ENCODE results near the gene APBA1. TPM values are rescaled to one million over a fixed set of nuclear protein-coding genes. Genes with fewer than 3 reads are reported as not detected.

Gene APBA1
- total RNA-seq: 10 to 100 TPM in 1 of 4 donors, 1 to 10 TPM in 3; 3.6 to 11.7 (median 8.0) TPM

DNA sequence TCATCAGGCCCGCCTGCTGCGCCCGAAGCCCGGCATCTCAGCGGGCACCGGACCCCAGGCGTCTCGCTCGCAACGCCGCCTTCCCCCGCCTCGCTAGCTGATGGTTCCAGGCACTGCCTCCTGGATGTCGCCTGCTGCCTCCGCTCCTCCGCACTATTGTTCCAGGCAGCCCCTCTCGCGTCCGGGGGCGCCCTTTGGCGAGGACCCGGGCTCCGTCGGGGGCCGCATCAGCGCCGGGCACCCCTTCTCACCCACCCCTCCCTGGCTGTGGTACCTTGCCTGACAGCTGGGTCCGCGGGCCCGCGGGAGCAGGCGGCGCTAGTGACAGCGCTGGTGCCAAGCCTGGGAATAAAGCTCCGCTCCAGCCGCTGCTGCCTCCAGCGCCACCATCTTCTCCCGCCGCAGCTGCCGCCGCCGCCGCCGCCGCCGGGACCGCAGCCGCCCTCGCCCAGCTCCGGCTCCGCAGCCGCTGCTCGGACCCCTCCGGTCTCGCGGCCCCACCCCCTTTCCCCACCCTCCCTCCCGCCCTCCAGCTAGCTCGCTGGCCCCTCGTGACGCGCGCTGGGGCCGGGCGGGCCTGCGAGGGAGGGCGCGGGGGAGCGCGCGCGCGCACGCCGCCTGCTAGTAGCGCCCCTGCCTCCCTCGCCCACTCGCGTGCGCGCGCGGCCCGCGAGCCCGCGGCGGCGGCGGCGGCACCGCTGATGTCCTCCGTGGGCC is at the start of gene APBA1:
TSS of gene APBA1 (minus strand) at position 493 of the 717 bp plus-strand sequence.
- Histone ChIP-seq H3K4me1 (no peaks in the 10 kb centered on the region), H3K27me3 (no peaks in the 10 kb centered on the region), H3K4me3 (peak within 1 kb of the TSS; percentile 59 to 86), H3K36me3 (no peaks in the 10 kb centered on the region), H3K27ac (peak within 1 kb of the TSS; percentile 86 to 90), H3K9me3 (no peaks in the 10 kb centered on the region)
- peak; percentile 62 to 76 for DNase-seq
- TF ChIP-seq, protein P1, sequence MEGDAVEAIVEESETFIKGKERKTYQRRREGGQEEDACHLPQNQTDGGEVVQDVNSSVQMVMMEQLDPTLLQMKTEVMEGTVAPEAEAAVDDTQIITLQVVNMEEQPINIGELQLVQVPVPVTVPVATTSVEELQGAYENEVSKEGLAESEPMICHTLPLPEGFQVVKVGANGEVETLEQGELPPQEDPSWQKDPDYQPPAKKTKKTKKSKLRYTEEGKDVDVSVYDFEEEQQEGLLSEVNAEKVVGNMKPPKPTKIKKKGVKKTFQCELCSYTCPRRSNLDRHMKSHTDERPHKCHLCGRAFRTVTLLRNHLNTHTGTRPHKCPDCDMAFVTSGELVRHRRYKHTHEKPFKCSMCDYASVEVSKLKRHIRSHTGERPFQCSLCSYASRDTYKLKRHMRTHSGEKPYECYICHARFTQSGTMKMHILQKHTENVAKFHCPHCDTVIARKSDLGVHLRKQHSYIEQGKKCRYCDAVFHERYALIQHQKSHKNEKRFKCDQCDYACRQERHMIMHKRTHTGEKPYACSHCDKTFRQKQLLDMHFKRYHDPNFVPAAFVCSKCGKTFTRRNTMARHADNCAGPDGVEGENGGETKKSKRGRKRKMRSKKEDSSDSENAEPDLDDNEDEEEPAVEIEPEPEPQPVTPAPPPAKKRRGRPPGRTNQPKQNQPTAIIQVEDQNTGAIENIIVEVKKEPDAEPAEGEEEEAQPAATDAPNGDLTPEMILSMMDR (IDR thresholded peaks at IDR 0.05): no peak
- TF ChIP-seq POLR2A (IDR thresholded peaks at IDR 0.05): peak in 1 of 2 donors; percentile 41
- intact Hi-C loops (cut with DNase I; ENCODE audit: low total_unique reads): no loop called here

DNA sequence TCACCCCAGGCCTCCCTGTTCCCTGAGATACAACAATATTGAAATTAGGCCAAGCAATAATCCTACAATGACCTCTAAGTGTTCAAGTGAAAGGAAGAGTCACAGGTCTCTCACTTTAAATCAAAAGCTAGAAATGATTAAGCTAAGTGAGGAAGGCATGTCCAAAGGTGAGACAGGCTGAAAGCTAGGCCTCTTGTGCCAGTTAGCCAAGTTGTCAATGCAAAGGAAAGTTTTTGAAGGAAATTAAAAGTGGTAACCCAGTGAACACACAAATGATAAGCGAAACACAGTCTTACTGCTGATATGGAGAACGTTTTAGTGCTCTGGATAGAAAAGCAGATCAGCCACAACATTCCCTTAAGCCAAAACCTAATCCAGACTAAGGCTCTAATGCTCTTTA is 47.8 kb upstream of the APBA1 start:
- TF ChIP-seq, protein P1 (IDR thresholded peaks at IDR 0.05): no peak
- no peak for TF ChIP-seq POLR2A (IDR thresholded peaks at IDR 0.05)
- Histone ChIP-seq H3K36me3 (no peaks in the 10 kb centered on the region), H3K4me1 (no peaks in the 10 kb centered on the region), H3K27ac (no peak overlapping the region), H3K9me3 (no peaks in the 10 kb centered on the region), H3K4me3 (no peak overlapping the region), H3K27me3 (no peaks in the 10 kb centered on the region)
- no peak for DNase-seq
- intact Hi-C loops (cut with DNase I; ENCODE audit: low total_unique reads): no loop called here

DNA sequence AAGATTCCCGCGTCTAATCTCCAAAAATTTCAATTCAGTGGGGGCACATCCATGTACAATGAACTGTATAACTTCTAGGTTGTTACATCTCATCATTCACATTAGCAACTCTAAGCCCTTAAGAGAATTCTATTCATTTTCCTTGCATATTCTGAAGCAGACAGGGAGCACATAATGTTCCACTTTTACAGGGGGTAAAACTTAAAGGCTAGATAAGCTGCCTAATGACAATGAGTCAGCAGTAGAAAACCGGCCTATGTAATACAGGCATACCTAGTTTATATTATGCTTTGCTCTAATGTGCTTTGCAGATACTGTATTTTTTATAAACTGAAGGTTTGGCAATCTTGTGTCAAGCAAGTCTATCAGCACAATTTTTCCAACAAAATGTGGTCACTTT is 47.2 kb upstream of the APBA1 start:
- Histone ChIP-seq H3K27me3 (no peaks in the 10 kb centered on the region), H3K27ac (no peak overlapping the region), H3K9me3 (no peaks in the 10 kb centered on the region), H3K4me1 (no peaks in the 10 kb centered on the region), H3K4me3 (no peak overlapping the region), H3K36me3 (no peaks in the 10 kb centered on the region)
- TF ChIP-seq POLR2A (IDR thresholded peaks at IDR 0.05): no peak
- TF ChIP-seq, protein P1 (IDR thresholded peaks at IDR 0.05): no peak
- no peak for DNase-seq
- intact Hi-C loops (cut with DNase I; ENCODE audit: low total_unique reads): no loop called here

DNA sequence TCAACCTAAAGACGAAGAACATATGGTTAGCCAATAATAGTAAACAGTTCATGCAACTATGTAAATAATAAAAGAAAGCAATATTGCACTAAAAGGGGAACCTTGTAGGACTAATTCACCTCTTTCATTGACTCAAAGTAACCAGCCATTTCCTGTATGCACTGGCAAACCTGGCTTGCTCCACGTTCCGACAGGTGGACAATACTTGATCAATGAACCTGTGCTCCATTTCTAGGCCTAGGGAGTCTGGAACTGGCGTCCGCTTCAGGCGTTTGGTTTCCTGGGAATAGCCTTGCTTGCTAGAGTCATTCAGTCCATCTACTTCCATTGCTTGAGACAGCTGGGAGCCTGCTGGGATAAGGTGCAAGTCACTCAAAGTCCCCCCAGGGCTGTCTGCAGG is 46.0 kb upstream of the APBA1 start:
- no peak overlapping the region for H3K4me3 ChIP-seq
- no peaks in the 10 kb centered on the region for H3K4me1 ChIP-seq
- H3K9me3 ChIP-seq: no peaks in the 10 kb centered on the region
- TF ChIP-seq, protein P1 (IDR thresholded peaks at IDR 0.05): no peak
- no peak for TF ChIP-seq POLR2A (IDR thresholded peaks at IDR 0.05)
- DNase-seq: no peak
- no peaks in the 10 kb centered on the region for H3K36me3 ChIP-seq
- H3K27ac ChIP-seq: no peak overlapping the region
- H3K27me3 ChIP-seq: no peaks in the 10 kb centered on the region
- intact Hi-C loops (cut with DNase I; ENCODE audit: low total_unique reads): no loop called here

DNA sequence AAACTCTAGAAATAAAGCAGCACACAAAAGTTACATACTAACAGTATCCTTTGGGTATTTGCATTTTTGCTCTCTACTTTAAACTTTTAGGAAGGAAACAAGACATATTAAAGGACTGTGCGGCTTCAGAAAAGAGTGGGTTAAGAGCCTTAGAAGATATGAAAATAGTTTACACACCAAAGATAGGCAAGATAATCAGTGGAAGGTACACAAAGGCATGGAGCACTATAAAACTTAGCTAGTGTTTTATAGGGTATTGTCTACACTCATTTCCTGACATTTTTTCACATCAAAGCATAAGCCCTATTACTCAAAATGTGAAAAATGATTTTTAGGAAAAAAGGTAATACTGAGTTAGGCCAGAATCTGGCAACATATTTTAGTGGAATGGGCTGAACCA is 43.7 kb upstream of the APBA1 start:
- Histone ChIP-seq H3K27ac (no peak overlapping the region), H3K36me3 (no peaks in the 10 kb centered on the region), H3K9me3 (no peaks in the 10 kb centered on the region), H3K27me3 (no peaks in the 10 kb centered on the region), H3K4me1 (no peaks in the 10 kb centered on the region), H3K4me3 (no peak overlapping the region)
- TF ChIP-seq, protein P1 (IDR thresholded peaks at IDR 0.05): no peak
- no peak for TF ChIP-seq POLR2A (IDR thresholded peaks at IDR 0.05)
- DNase-seq: no peak
- intact Hi-C loops (cut with DNase I; ENCODE audit: low total_unique reads): no loop called here
